SH-SY5Y (cell line): ENCODE results near the gene EIF2AK3.

Source experiments
- GATA2 ChIP-seq: IDR thresholded peaks from 2 replicates; pipeline ENCODE4 v1.6.1; 2011; ENCODE audit warnings: mild to moderate bottlenecking, low read depth, low read length
- GATA3 ChIP-seq: IDR thresholded peaks from 2 replicates; pipeline ENCODE4 v1.6.1; 2011; ENCODE audit warnings: low read depth, mild to moderate bottlenecking, low read length, moderate library complexity

- TF ChIP-seq GATA2 = no peak
- no peak for TF ChIP-seq GATA3
These were observed 86.9 kb downstream of the EIF2AK3 start for GRCh38 chr2:88540346-88540745.
